ENCODE results near the gene TACR2. TPM values are rescaled to one million over a fixed set of nuclear protein-coding genes. Genes with fewer than 3 reads are reported as not detected.

TACR2 gene
- total and polyA plus RNA-seq, 2 donors (not counting 3 experiments of a cell fraction or from before 2014, with no cell fraction given): 0.19 TPM; not detected in 1

- no peak for TF ChIP-seq EZH2 (IDR thresholded peaks at IDR 0.05; ENCODE audit: borderline replicate concordance, low read depth, low read length, severe bottlenecking)
- TF ChIP-seq POLR2AphosphoS5 (IDR thresholded peaks at IDR 0.05; ENCODE audit: insufficient read depth, low read depth, low read length): no peak
- TF ChIP-seq MYC (IDR thresholded peaks at IDR 0.05; ENCODE audit: low read depth, low read length): no peak
- TF ChIP-seq MAX (IDR thresholded peaks at IDR 0.05; ENCODE audit: insufficient read depth, insufficient read length): no peak
- TF ChIP-seq CTCF (IDR thresholded peaks at IDR 0.05; ENCODE audit: extremely low read depth in 1 of 2, insufficient read depth in 1 of 2, low read depth in 1 of 2, low read length in 2 of 2): no peak
- no peak for TF ChIP-seq FOS (IDR thresholded peaks at IDR 0.05; ENCODE audit: borderline replicate concordance, insufficient read depth, low read length)
- no peak for TF ChIP-seq GATA2 (IDR thresholded peaks at IDR 0.05; ENCODE audit: insufficient read depth, insufficient read length, low read depth, low read length)
- no peak for TF ChIP-seq POLR2A (IDR thresholded peaks at IDR 0.05; ENCODE audit: low read depth, low read length)
- TF ChIP-seq JUN (IDR thresholded peaks at IDR 0.05; ENCODE audit: borderline replicate concordance, insufficient read depth, insufficient read length, low read depth): no peak
- Histone ChIP-seq H2AFZ (ENCODE audit: low read depth, low read length) (no peak overlapping the region), H3K4me2 (ENCODE audit: insufficient read depth, low read length) (no peak overlapping the region), H3K9me1 (replicated peaks; ENCODE audit: control insufficient read depth, extremely low read depth, insufficient read depth, low read length) (no peaks in the 10 kb centered on the region), H3K9ac (replicated peaks; ENCODE audit: extremely low read depth, insufficient read depth, low read length) (no peak overlapping the region), H3K4me3 (replicated peaks in 1 of 3; ENCODE audit: insufficient read depth in 1 of 3, low read depth in 1 of 3, low read length in 3 of 3) (no peak overlapping the region), H3K79me2 (ENCODE audit: control insufficient read depth, insufficient read depth, low read length) (no peaks in the 10 kb centered on the region), H3K9me3 (replicated peaks; ENCODE audit: control insufficient read depth, insufficient read depth, low read length) (no peaks in the 10 kb centered on the region), H3K27me3 (ENCODE audit: control insufficient read depth in 2 of 2, insufficient read depth in 2 of 2, low read length in 2 of 2) (peaks cover 0 to 1% of the 10 kb centered on the region in 2 experiments), H4K20me1 (replicated peaks; ENCODE audit: control insufficient read depth, extremely low read depth, insufficient read depth, low read length) (no peaks in the 10 kb centered on the region), H3K27ac (ENCODE audit: insufficient read depth, low read depth, low read length) (no peak overlapping the region), H3K36me3 (ENCODE audit: control insufficient read depth in 2 of 2, extremely low read depth in 1 of 2, insufficient read depth in 2 of 2, low read length in 2 of 2) (no peaks in the 10 kb centered on the region), H3K4me1 (ENCODE audit: control insufficient read depth, extremely low read depth, insufficient read depth, low read length) (no peaks in the 10 kb centered on the region)
- intact Hi-C loops (cut with micrococcal nuclease) (no loop called here), dilution Hi-C loops (cut with MboI; ENCODE audit: extremely low pct_ligation_motif_present, low sequenced_read_pairs) (no loop called here)
- ChIA-PET POLR2A (no interaction called here), CTCF (interaction anchor here (1.0 to 2.2 kb wide), 3 partner anchors 14 to 85 kb away, joined by 3 to 10 read pairs (median 6); no protein-coding TSS in a partner anchor)
- no peak for DNase-seq (ENCODE audit: low read depth, low spot score)
- BruUV-seq (replicated peaks): no TSS peak
- no peak for FAIRE-seq
These were observed 6.0 kb upstream of the TACR2 start for GRCh38 chr10:69422676-69423075.

Measured in endothelial cell of umbilical vein (primary cell).